SK-N-MC (cell line): ENCODE data around the gene OSGIN1.

Experiments used
- EZH2 ChIP-seq: fragments of 200-600 bp; sonication (generic); IDR thresholded peaks from one replicate; pipeline ENCODE4 v1.6.1; 2017; ENCODE audit warnings: antibody characterized with exemption
- FOXP2 ChIP-seq: optimal IDR thresholded peaks from 2 replicates; pipeline ENCODE3; 2011; ENCODE audit warnings: mild to moderate bottlenecking, moderate library complexity; ENCODE audit not compliant: insufficient read depth; ENCODE audit errors: extremely low read length, control extremely low read depth
- POLR2AphosphoS5 ChIP-seq: IDR thresholded peaks from 2 replicates; pipeline ENCODE4 v1.6.1; 2012; ENCODE audit warnings: mild to moderate bottlenecking, low read depth, low read length, borderline replicate concordance

GRCh38 chr16:83974475-83974874 lies 21.4 kb downstream of the OSGIN1 start:
- TF ChIP-seq POLR2AphosphoS5: no peak
- TF ChIP-seq EZH2: no peak
- no peak for TF ChIP-seq FOXP2
